ENCODE results near the gene TTC1. TPM values are rescaled to one million over a fixed set of nuclear protein-coding genes. Genes with fewer than 3 reads are reported as not detected.

The TTC1 gene
- polyA plus RNA-seq (2013), result 61.8 and 63.9 TPM in 2 replicates

- Histone ChIP-seq H3K18ac (ENCODE audit: low read length) (peak within 1 kb of the TSS; percentile 20), H3K36me3 (ENCODE audit: control insufficient read depth in 1 of 2, insufficient read depth in 2 of 2, low read length in 2 of 2) (peaks cover 4 to 5% of the 10 kb centered on the region in 2 experiments), H3K79me2 (ENCODE audit: control insufficient read depth, insufficient read depth, low read length, poor library complexity) (peaks cover 5% of the 10 kb centered on the region), H2BK120ac (ENCODE audit: insufficient read depth, low read length, poor library complexity) (no peak within 1 kb of the TSS), H2BK12ac (ENCODE audit: low read length) (no peak within 1 kb of the TSS), H4K8ac (ENCODE audit: low read depth, low read length) (peak within 1 kb of the TSS; percentile 89), H2BK5ac (ENCODE audit: low read depth, low read length, poor library complexity) (peak within 1 kb of the TSS; percentile 7), H3K4me2 (ENCODE audit: low read length) (peak within 1 kb of the TSS; percentile 83), H2AFZ (ENCODE audit: insufficient read depth, low read length, poor library complexity) (peak within 1 kb of the TSS; percentile 77), H2AK5ac (ENCODE audit: low read length) (peak within 1 kb of the TSS; percentile 1), H3K9me3 (ENCODE audit: insufficient read depth, low read depth, low read length) (no peaks in the 10 kb centered on the region), H3K23ac (ENCODE audit: low read length) (no peak within 1 kb of the TSS), H3K4me3 (ENCODE audit: low read depth, low read length) (peak within 1 kb of the TSS; percentile 84), H3K4me1 (ENCODE audit: control insufficient read depth in 1 of 2, insufficient read depth in 2 of 2, low read length in 2 of 2) (peaks cover 3 to 6% of the 10 kb centered on the region in 2 experiments), H3K14ac (ENCODE audit: low read length) (peak within 1 kb of the TSS; percentile 16), H3K9ac (ENCODE audit: low read length) (peak within 1 kb of the TSS; percentile 78), H4K91ac (ENCODE audit: low read depth, low read length) (peak within 1 kb of the TSS; percentile 46), H3K27ac (ENCODE audit: low read depth, low read length) (no peak within 1 kb of the TSS), H3K4ac (ENCODE audit: low read depth, low read length) (peak within 1 kb of the TSS; percentile 68), H3K27me3 (ENCODE audit: insufficient read depth, low read length) (no peaks in the 10 kb centered on the region), H4K12ac (ENCODE audit: low read depth, low read length) (peak within 1 kb of the TSS; percentile 27), H3K79me1 (ENCODE audit: low read length) (no peaks in the 10 kb centered on the region)
- WGBS (ENCODE audit: extremely low coverage, insufficient coverage, insufficient read length), result no CpG with 5 or more reads among the region's 31 CpGs
- DNase-seq, result peak; percentile 98 to 100
Observed at GRCh38 chr5:160008877-160009590, at the start of gene TTC1. TTC1 (plus strand) TSS chr5:160009139; CDS start chr5:160010529, 1,390 bp downstream.

GRCh38 chr5:159961176-159962160, 47.5 kb upstream of the TTC1 start:
- Histone ChIP-seq H3K4me1 (ENCODE audit: control insufficient read depth in 1 of 2, insufficient read depth in 2 of 2, low read length in 2 of 2) (peaks cover 4 to 6% of the 10 kb centered on the region in 2 experiments), H2BK5ac (ENCODE audit: low read depth, low read length, poor library complexity) (no peak overlapping the region), H3K14ac (ENCODE audit: low read length) (no peak overlapping the region), H4K91ac (ENCODE audit: low read depth, low read length) (no peak overlapping the region), H2BK12ac (ENCODE audit: low read length) (no peak overlapping the region), H3K27me3 (ENCODE audit: insufficient read depth, low read length) (no peaks in the 10 kb centered on the region), H3K36me3 (ENCODE audit: control insufficient read depth in 1 of 2, insufficient read depth in 2 of 2, low read length in 2 of 2) (no peaks in the 10 kb centered on the region), H3K79me1 (ENCODE audit: low read length) (no peaks in the 10 kb centered on the region), H3K18ac (ENCODE audit: low read length) (no peak overlapping the region), H3K9me3 (ENCODE audit: insufficient read depth, low read depth, low read length) (no peaks in the 10 kb centered on the region), H2AFZ (ENCODE audit: insufficient read depth, low read length, poor library complexity) (no peak overlapping the region), H3K4me2 (ENCODE audit: low read length) (no peak overlapping the region), H4K12ac (ENCODE audit: low read depth, low read length) (no peak overlapping the region), H4K8ac (ENCODE audit: low read depth, low read length) (no peak overlapping the region), H3K9ac (ENCODE audit: low read length) (no peak overlapping the region), H3K4ac (ENCODE audit: low read depth, low read length) (no peak overlapping the region), H2BK120ac (ENCODE audit: insufficient read depth, low read length, poor library complexity) (no peak overlapping the region), H3K23ac (ENCODE audit: low read length) (no peak overlapping the region), H3K27ac (ENCODE audit: low read depth, low read length) (no peak overlapping the region), H2AK5ac (ENCODE audit: low read length) (no peak overlapping the region), H3K79me2 (ENCODE audit: control insufficient read depth, insufficient read depth, low read length, poor library complexity) (no peaks in the 10 kb centered on the region), H3K4me3 (ENCODE audit: low read depth, low read length) (no peak overlapping the region)
- DNase-seq, result no peak
- no CpG with 5 or more reads among the region's 8 CpGs for WGBS (ENCODE audit: extremely low coverage, insufficient coverage, insufficient read length)

- Histone ChIP-seq H3K18ac (ENCODE audit: low read length) (no peak overlapping the region), H3K79me1 (ENCODE audit: low read length) (no peaks in the 10 kb centered on the region), H3K14ac (ENCODE audit: low read length) (no peak overlapping the region), H3K4me3 (ENCODE audit: low read depth, low read length) (no peak overlapping the region), H3K9ac (ENCODE audit: low read length) (no peak overlapping the region), H3K4me1 (ENCODE audit: control insufficient read depth in 1 of 2, insufficient read depth in 2 of 2, low read length in 2 of 2) (peaks cover 4 to 6% of the 10 kb centered on the region in 2 experiments), H3K9me3 (ENCODE audit: insufficient read depth, low read depth, low read length) (no peaks in the 10 kb centered on the region), H2AFZ (ENCODE audit: insufficient read depth, low read length, poor library complexity) (no peak overlapping the region), H3K23ac (ENCODE audit: low read length) (no peak overlapping the region), H3K27me3 (ENCODE audit: insufficient read depth, low read length) (no peaks in the 10 kb centered on the region), H3K79me2 (ENCODE audit: control insufficient read depth, insufficient read depth, low read length, poor library complexity) (no peaks in the 10 kb centered on the region), H3K36me3 (ENCODE audit: control insufficient read depth in 1 of 2, insufficient read depth in 2 of 2, low read length in 2 of 2) (no peaks in the 10 kb centered on the region), H2BK5ac (ENCODE audit: low read depth, low read length, poor library complexity) (no peak overlapping the region), H4K8ac (ENCODE audit: low read depth, low read length) (no peak overlapping the region), H2AK5ac (ENCODE audit: low read length) (no peak overlapping the region), H2BK120ac (ENCODE audit: insufficient read depth, low read length, poor library complexity) (no peak overlapping the region), H4K12ac (ENCODE audit: low read depth, low read length) (no peak overlapping the region), H3K4ac (ENCODE audit: low read depth, low read length) (no peak overlapping the region), H2BK12ac (ENCODE audit: low read length) (no peak overlapping the region), H3K4me2 (ENCODE audit: low read length) (no peak overlapping the region), H4K91ac (ENCODE audit: low read depth, low read length) (no peak overlapping the region), H3K27ac (ENCODE audit: low read depth, low read length) (no peak overlapping the region)
- WGBS (ENCODE audit: extremely low coverage, insufficient coverage, insufficient read length), result no CpG with 5 or more reads among the region's 4 CpGs
- no peak for DNase-seq
Observed at GRCh38 chr5:159962214-159962613, 46.7 kb upstream of the TTC1 start.

GRCh38 chr5:159963935-159964334, 45.0 kb upstream of the TTC1 start:
- H2BK12ac ChIP-seq (ENCODE audit: low read length), result no peak overlapping the region
- no peak overlapping the region for H2AFZ ChIP-seq (ENCODE audit: insufficient read depth, low read length, poor library complexity)
- no peak overlapping the region for H3K9ac ChIP-seq (ENCODE audit: low read length)
- H3K79me2 ChIP-seq (ENCODE audit: control insufficient read depth, insufficient read depth, low read length, poor library complexity), result no peaks in the 10 kb centered on the region
- peaks cover 4 to 6% of the 10 kb centered on the region in 2 experiments for H3K4me1 ChIP-seq (ENCODE audit: control insufficient read depth in 1 of 2, insufficient read depth in 2 of 2, low read length in 2 of 2)
- no peak for DNase-seq
- H2BK5ac ChIP-seq (ENCODE audit: low read depth, low read length, poor library complexity), result no peak overlapping the region
- H3K79me1 ChIP-seq (ENCODE audit: low read length), result no peaks in the 10 kb centered on the region
- H3K23ac ChIP-seq (ENCODE audit: low read length), result no peak overlapping the region
- H3K27me3 ChIP-seq (ENCODE audit: insufficient read depth, low read length), result no peaks in the 10 kb centered on the region
- no peak overlapping the region for H4K91ac ChIP-seq (ENCODE audit: low read depth, low read length)
- H3K27ac ChIP-seq (ENCODE audit: low read depth, low read length), result no peak overlapping the region
- no peak overlapping the region for H2BK120ac ChIP-seq (ENCODE audit: insufficient read depth, low read length, poor library complexity)
- no peak overlapping the region for H3K4me2 ChIP-seq (ENCODE audit: low read length)
- no peak overlapping the region for H3K4me3 ChIP-seq (ENCODE audit: low read depth, low read length)
- no peaks in the 10 kb centered on the region for H3K36me3 ChIP-seq (ENCODE audit: control insufficient read depth in 1 of 2, insufficient read depth in 2 of 2, low read length in 2 of 2)
- no CpG with 5 or more reads among the region's 6 CpGs for WGBS (ENCODE audit: extremely low coverage, insufficient coverage, insufficient read length)
- H4K12ac ChIP-seq (ENCODE audit: low read depth, low read length), result no peak overlapping the region
- H3K18ac ChIP-seq (ENCODE audit: low read length), result no peak overlapping the region
- H3K4ac ChIP-seq (ENCODE audit: low read depth, low read length), result no peak overlapping the region
- H2AK5ac ChIP-seq (ENCODE audit: low read length), result no peak overlapping the region
- no peaks in the 10 kb centered on the region for H3K9me3 ChIP-seq (ENCODE audit: insufficient read depth, low read depth, low read length)
- H3K14ac ChIP-seq (ENCODE audit: low read length), result no peak overlapping the region
- H4K8ac ChIP-seq (ENCODE audit: low read depth, low read length), result no peak overlapping the region
